ENCODE data around the gene EPS8.

EPS8 gene

GRCh38 chr12:15797818-15798217, 8.6 kb upstream of the EPS8 start:
- TF ChIP-seq CTCF (conservative IDR thresholded peaks at IDR 0.05; ENCODE audit: low read depth, low read length) = no peak
- no peak overlapping the region for H3K4me3 ChIP-seq (ENCODE audit: low read length)
- DNase-seq (ENCODE audit: low read depth) = no peak

GRCh38 chr12:15796493-15797141, 7.4 kb upstream of the EPS8 start:
- DNase-seq (ENCODE audit: low read depth) = peak; percentile 34
- H3K4me3 ChIP-seq (ENCODE audit: low read length) = no peak overlapping the region
- no peak for TF ChIP-seq CTCF (conservative IDR thresholded peaks at IDR 0.05; ENCODE audit: low read depth, low read length)

GRCh38 chr12:15794836-15795235, 5.6 kb upstream of the EPS8 start:
- DNase-seq (ENCODE audit: low read depth) = no peak
- TF ChIP-seq CTCF (conservative IDR thresholded peaks at IDR 0.05; ENCODE audit: low read depth, low read length) = no peak
- no peak overlapping the region for H3K4me3 ChIP-seq (ENCODE audit: low read length)

GRCh38 chr12:15794196-15794595, 5.0 kb upstream of the EPS8 start:
- H3K4me3 ChIP-seq (ENCODE audit: low read length) = no peak overlapping the region
- peak; percentile 33 for DNase-seq (ENCODE audit: low read depth)
- no peak for TF ChIP-seq CTCF (conservative IDR thresholded peaks at IDR 0.05; ENCODE audit: low read depth, low read length)

GRCh38 chr12:15788233-15789219, 662 bp downstream of the EPS8 start:
- no peak for TF ChIP-seq CTCF (conservative IDR thresholded peaks at IDR 0.05; ENCODE audit: low read depth, low read length)
- DNase-seq (ENCODE audit: low read depth) = no peak
- H3K4me3 ChIP-seq (ENCODE audit: low read length) = peak overlapping the region; percentile 94

- no peak for DNase-seq (ENCODE audit: low read depth)
- no peak for TF ChIP-seq CTCF (conservative IDR thresholded peaks at IDR 0.05; ENCODE audit: low read depth, low read length)
- H3K4me3 ChIP-seq (ENCODE audit: low read length) = peak overlapping the region; percentile 94
Measured at GRCh38 chr12:15787778-15788177, 1.4 kb downstream of the EPS8 start.

Data from retinal pigment epithelial cell (primary cell).